Keratinocyte (primary cell): ENCODE results near the gene GHRL. TPM values are rescaled to one million over a fixed set of nuclear protein-coding genes. Genes with fewer than 3 reads are reported as not detected.

Experiments used
- DNase-seq: peaks from one replicate; pipeline ENCODE4 v3.0.0-alpha.2; 2011; ENCODE audit warnings: low read depth, missing footprints, low spot score
- FAIRE-seq: peaks from 2 replicates; lab custom pipeline; 2011; peaks lifted over from hg19 to GRCh38; lab: Jason Lieb, UNC
- H2AFZ ChIP-seq: 2 replicates; pipeline ENCODE4 v1.6.0; 2012; ENCODE audit warnings: low read length, control low read depth, inconsistent platforms; ENCODE audit not compliant: control insufficient read depth
- H3K27ac ChIP-seq: 2 replicates; pipeline ENCODE4 v1.5.1; 2011; ENCODE audit warnings: low read length; ENCODE audit not compliant: control insufficient read depth, insufficient read depth
- H3K27me3 ChIP-seq: 3 replicates; pipeline ENCODE4 v1.6.0; 2011; ENCODE audit warnings: low read length; ENCODE audit not compliant: control insufficient read depth, insufficient read depth; ENCODE audit errors: extremely low read depth
- H3K36me3 ChIP-seq, 2 experiments: 2 replicates in 1 of 2; 3 replicates in 1 of 2; pipeline ENCODE4 v1.5.1; 2011; ENCODE audit warnings: low read length in 2 of 2, mild to moderate bottlenecking in 1 of 2; ENCODE audit not compliant: control insufficient read depth in 2 of 2, insufficient read depth in 2 of 2; ENCODE audit errors: extremely low read depth in 1 of 2
- H3K4me1 ChIP-seq: 3 replicates; pipeline ENCODE4 v1.5.1; 2011; ENCODE audit warnings: low read length; ENCODE audit not compliant: control insufficient read depth, insufficient read depth; ENCODE audit errors: extremely low read depth
- H3K4me2 ChIP-seq: 3 replicates; pipeline ENCODE4 v1.6.0; 2011; ENCODE audit warnings: low read depth, low read length; ENCODE audit not compliant: control insufficient read depth, insufficient read depth; ENCODE audit errors: extremely low read depth
- H3K4me3 ChIP-seq, 3 experiments: fragments of 200-600 bp in 1 of 3; sonication (generic) in 1 of 3; 2 replicates in 2 of 3; 3 replicates in 1 of 3; pipeline ENCODE4 v1.5.1; 2011 to 2016; ENCODE audit warnings: low read length in 3 of 3, mild to moderate bottlenecking in 3 of 3, control low read depth in 2 of 3, inconsistent platforms in 1 of 3, low read depth in 1 of 3, mixed read lengths in 1 of 3, mixed run types in 1 of 3, moderate library complexity in 1 of 3; ENCODE audit not compliant: control insufficient read depth in 2 of 3, insufficient read depth in 2 of 3; ENCODE audit errors: extremely low read depth in 1 of 3
- H3K79me2 ChIP-seq: 2 replicates; pipeline ENCODE4 v1.6.0; 2012; ENCODE audit warnings: low read length; ENCODE audit not compliant: control insufficient read depth, insufficient read depth
- H3K9ac ChIP-seq: 3 replicates; pipeline ENCODE4 v1.6.0; 2011; ENCODE audit warnings: low read length; ENCODE audit not compliant: control insufficient read depth, insufficient read depth; ENCODE audit errors: extremely low read depth
- H3K9me1 ChIP-seq: 3 replicates; pipeline ENCODE4 v1.6.0; 2011; ENCODE audit warnings: low read length; ENCODE audit not compliant: control insufficient read depth, insufficient read depth; ENCODE audit errors: extremely low read depth
- H3K9me3 ChIP-seq: 2 replicates; pipeline ENCODE4 v1.5.1; 2012; ENCODE audit warnings: low read depth, low read length; ENCODE audit not compliant: control insufficient read depth
- H4K20me1 ChIP-seq: 3 replicates; pipeline ENCODE4 v1.6.0; 2011; ENCODE audit warnings: low read length; ENCODE audit not compliant: control insufficient read depth, insufficient read depth; ENCODE audit errors: extremely low read depth
- EZH2 ChIP-seq: IDR thresholded peaks from one replicate; pipeline ENCODE4 v1.6.1; 2012; ENCODE audit warnings: inconsistent platforms, mild to moderate bottlenecking, low read length, moderate library complexity
- dilution Hi-C: fragments of 300-500 bp; cut with MboI; formaldehyde crosslinking; loops from one replicate; pipeline ENCODE4 v1.7.0; 2020; ENCODE audit warnings: low sequenced_read_pairs; ENCODE audit not compliant: extremely low pct_ligation_motif_present
- polyA plus RNA-seq, 5 experiments: library from polyadenylated mRNA; depleted of rRNA in 3 of 5; stranded (reverse) in 3 of 5; stranded (forward) in 1 of 5; unstranded in 1 of 5; fragments of >200 nt; gene quantifications; 1 replicate in 1 of 5; 2 replicates in 3 of 5; 3 replicates in 1 of 5; pipeline versions ENCODE4 v1.2.1 to v1.2.3, GENCODE V29; 2011 to 2012; ENCODE audit warnings: missing spikeins in 2 of 5, low read depth in 1 of 5, low replicate concordance in 1 of 5
- TF ChIP-seq, protein P1 (sequence below), 3 experiments: IDR thresholded peaks in 1 of 3; conservative IDR thresholded peaks in 1 of 3; optimal IDR thresholded peaks in 1 of 3; 2 replicates in 2 of 3; 3 replicates in 1 of 3; pipeline versions ENCODE3 to v1.5.1; 2011; ENCODE audit warnings: low read length in 3 of 3, mild to moderate bottlenecking in 3 of 3, moderate library complexity in 2 of 3, control low read depth in 1 of 3, inconsistent platforms in 1 of 3; ENCODE audit not compliant: insufficient read depth in 2 of 3; ENCODE audit errors: extremely low read depth in 1 of 3

Gene GHRL
- polyA plus RNA-seq, 1 donor (not counting 4 experiments of a cell fraction or from before 2014, with no cell fraction given): not detected

DNA sequence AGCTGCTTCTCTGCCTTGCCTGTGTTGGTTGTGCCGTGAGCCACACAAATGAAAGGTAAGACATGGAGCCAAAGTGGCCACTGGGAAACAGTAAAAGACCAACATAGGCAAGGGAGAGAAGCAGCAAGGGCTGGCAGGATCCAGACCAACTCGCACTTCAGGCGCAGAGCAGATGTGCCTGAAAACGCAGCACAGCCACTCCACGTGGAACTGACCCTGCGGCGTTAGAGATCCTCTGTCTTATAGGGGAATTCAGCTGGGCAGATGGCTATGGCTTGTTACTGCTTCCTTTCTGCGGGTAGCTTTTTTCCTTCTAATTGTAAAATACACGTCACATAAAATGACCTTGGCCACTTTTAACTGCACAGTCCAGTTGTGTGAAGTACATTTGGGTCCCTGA is 10.4 kb upstream of the GHRL start:
- peaks cover 43 to 44% of the 10 kb centered on the region in 2 experiments for H3K36me3 ChIP-seq
- no peak overlapping the region for H3K27ac ChIP-seq
- FAIRE-seq (no peak), DNase-seq (no peak)
- no peaks in the 10 kb centered on the region for H3K9me3 ChIP-seq
- H3K9me1 ChIP-seq: no peaks in the 10 kb centered on the region
- H4K20me1 ChIP-seq: peaks cover 6% of the 10 kb centered on the region
- H3K27me3 ChIP-seq: no peaks in the 10 kb centered on the region
- no peak overlapping the region for H3K9ac ChIP-seq
- TF ChIP-seq, protein P1, sequence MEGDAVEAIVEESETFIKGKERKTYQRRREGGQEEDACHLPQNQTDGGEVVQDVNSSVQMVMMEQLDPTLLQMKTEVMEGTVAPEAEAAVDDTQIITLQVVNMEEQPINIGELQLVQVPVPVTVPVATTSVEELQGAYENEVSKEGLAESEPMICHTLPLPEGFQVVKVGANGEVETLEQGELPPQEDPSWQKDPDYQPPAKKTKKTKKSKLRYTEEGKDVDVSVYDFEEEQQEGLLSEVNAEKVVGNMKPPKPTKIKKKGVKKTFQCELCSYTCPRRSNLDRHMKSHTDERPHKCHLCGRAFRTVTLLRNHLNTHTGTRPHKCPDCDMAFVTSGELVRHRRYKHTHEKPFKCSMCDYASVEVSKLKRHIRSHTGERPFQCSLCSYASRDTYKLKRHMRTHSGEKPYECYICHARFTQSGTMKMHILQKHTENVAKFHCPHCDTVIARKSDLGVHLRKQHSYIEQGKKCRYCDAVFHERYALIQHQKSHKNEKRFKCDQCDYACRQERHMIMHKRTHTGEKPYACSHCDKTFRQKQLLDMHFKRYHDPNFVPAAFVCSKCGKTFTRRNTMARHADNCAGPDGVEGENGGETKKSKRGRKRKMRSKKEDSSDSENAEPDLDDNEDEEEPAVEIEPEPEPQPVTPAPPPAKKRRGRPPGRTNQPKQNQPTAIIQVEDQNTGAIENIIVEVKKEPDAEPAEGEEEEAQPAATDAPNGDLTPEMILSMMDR (optimal IDR thresholded peaks at IDR 0.05 in 1 of 3, IDR thresholded peaks at IDR 0.05 in 1 of 3, conservative IDR thresholded peaks at IDR 0.05 in 1 of 3; ENCODE audit: extremely low read depth in 1 of 3, insufficient read depth in 2 of 3, low read length in 3 of 3): no peak
- TF ChIP-seq EZH2: no peak
- H3K4me3 ChIP-seq: no peak overlapping the region
- H3K79me2 ChIP-seq: no peaks in the 10 kb centered on the region
- H3K4me1 ChIP-seq: no peaks in the 10 kb centered on the region
- H3K4me2 ChIP-seq: no peak overlapping the region
- H2AFZ ChIP-seq: no peak overlapping the region
- dilution Hi-C loops: no loop called here

DNA sequence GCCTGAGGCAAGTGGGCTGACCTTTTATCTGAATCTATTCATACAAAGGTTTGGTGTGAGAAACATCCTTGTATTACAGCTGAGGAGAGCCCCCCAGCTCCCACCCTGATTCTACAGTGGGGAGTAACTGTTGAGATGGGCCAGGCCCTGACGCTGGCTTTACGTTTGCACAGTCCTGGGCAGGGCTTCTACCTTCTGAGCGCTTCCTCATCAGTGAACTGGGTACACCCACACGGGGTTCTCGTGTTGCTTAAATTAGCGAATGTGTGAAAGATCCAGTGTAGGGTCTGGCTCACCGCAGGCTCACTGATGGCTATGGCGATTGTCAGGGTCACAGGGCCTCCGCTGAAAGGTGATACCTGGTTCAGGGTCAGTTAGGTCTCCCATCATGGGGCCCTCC is 7.3 kb upstream of the GHRL start:
- DNase-seq (no peak), FAIRE-seq (no peak)
- H3K9me1 ChIP-seq: no peaks in the 10 kb centered on the region
- no peak overlapping the region for H3K4me2 ChIP-seq
- no peaks in the 10 kb centered on the region for H3K27me3 ChIP-seq
- TF ChIP-seq, protein P1 (optimal IDR thresholded peaks at IDR 0.05 in 1 of 3, IDR thresholded peaks at IDR 0.05 in 1 of 3, conservative IDR thresholded peaks at IDR 0.05 in 1 of 3; ENCODE audit: extremely low read depth in 1 of 3, insufficient read depth in 2 of 3, low read length in 3 of 3): no peak
- no peak for TF ChIP-seq EZH2
- no peaks in the 10 kb centered on the region for H3K79me2 ChIP-seq
- no peak overlapping the region for H3K9ac ChIP-seq
- H2AFZ ChIP-seq: no peak overlapping the region
- H3K9me3 ChIP-seq: no peaks in the 10 kb centered on the region
- peaks cover 33 to 37% of the 10 kb centered on the region in 2 experiments for H3K36me3 ChIP-seq
- dilution Hi-C loops: no loop called here
- no peak overlapping the region for H3K4me3 ChIP-seq
- peaks cover 4% of the 10 kb centered on the region for H4K20me1 ChIP-seq
- H3K4me1 ChIP-seq: no peaks in the 10 kb centered on the region
- no peak overlapping the region for H3K27ac ChIP-seq
